HL-60 (cell line): ENCODE measurements around the gene DMAP1.

Experiments
- DNase-seq, 2 experiments: peaks; one replicate each; pipeline ENCODE4 v3.0.0-alpha.2; 2010 to 2020; ENCODE audit warnings: low read depth in 1 of 2, low spot score in 1 of 2
- H3K27ac ChIP-seq: fragments of 250-450 bp; sonication (Bioruptor Pico); replicated peaks from 2 replicates; pipeline ENCODE4 v1.5.1; 2020; ENCODE audit warnings: mild to moderate bottlenecking, moderate library complexity
- H3K27me3 ChIP-seq: fragments of 250-450 bp; sonication (Bioruptor Pico); 2 replicates; pipeline ENCODE4 v1.5.1; 2021; ENCODE audit warnings: mild to moderate bottlenecking, moderate library complexity; ENCODE audit not compliant: insufficient read depth, poor library complexity, severe bottlenecking
- H3K4me3 ChIP-seq: replicated peaks from 2 replicates; pipeline ENCODE4 v1.5.1; 2011; ENCODE audit warnings: mild to moderate bottlenecking, control low read depth, low read length; ENCODE audit not compliant: insufficient read depth
- GABPA ChIP-seq: IDR thresholded peaks from 2 replicates; pipeline ENCODE4 v1.6.1; 2012; ENCODE audit warnings: low read depth
- POLR2AphosphoS5 ChIP-seq: IDR thresholded peaks from 2 replicates; pipeline ENCODE4 v1.6.1; 2012; ENCODE audit warnings: low read depth
- SPI1 ChIP-seq: IDR thresholded peaks from 2 replicates; pipeline ENCODE4 v1.6.1; 2012; ENCODE audit warnings: low read depth, mild to moderate bottlenecking, borderline replicate concordance
- TF ChIP-seq, protein P1 (sequence below): IDR thresholded peaks from 2 replicates; pipeline ENCODE4 v1.6.1; 2012; ENCODE audit warnings: low read depth; ENCODE audit not compliant: insufficient replicate concordance
- TF ChIP-seq, protein P2 (sequence below): IDR thresholded peaks from one replicate; pipeline ENCODE4 v1.5.1; 2011; ENCODE audit warnings: low read length, control low read depth, inconsistent platforms; ENCODE audit not compliant: insufficient read depth

Gene DMAP1

DNA sequence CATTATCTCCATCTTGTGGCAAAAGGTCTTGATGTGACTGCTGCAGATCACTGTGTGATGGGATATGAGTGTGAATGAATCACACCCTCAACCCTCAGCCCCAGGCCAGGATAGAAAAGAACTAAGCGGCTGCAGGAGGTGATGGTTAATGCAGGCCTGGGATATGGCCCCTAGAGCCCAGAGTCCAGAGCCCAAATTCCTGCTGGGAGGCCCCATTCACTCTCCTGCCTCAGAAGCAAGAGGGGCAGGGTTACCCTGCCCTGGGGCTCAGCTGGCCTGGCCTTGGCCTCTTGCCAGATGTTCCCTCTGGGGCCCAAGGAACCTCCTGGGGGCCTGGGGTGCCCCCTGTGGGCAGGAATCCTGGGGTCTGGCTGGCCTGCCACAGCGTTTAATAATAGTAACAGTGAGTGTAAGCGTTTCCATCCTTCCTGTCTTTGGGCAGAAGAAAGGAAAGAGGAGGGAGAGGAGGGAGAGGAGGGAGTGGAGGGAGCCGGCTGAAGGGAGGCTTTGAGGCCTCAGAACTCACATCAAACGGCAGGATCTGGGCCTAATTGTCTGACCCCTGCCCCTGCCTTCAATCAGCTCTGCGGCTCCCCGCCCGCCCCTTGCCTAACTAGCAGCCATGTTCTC, 26.2 kb downstream of the DMAP1 start:
- Histone ChIP-seq H3K27me3 (no peaks in the 10 kb centered on the region), H3K4me3 (no peak overlapping the region), H3K27ac (no peak overlapping the region)
- DNase-seq = no peak
- TF ChIP-seq GABPA (no peak), POLR2AphosphoS5 (no peak), SPI1 (no peak)
- TF ChIP-seq, protein P1, sequence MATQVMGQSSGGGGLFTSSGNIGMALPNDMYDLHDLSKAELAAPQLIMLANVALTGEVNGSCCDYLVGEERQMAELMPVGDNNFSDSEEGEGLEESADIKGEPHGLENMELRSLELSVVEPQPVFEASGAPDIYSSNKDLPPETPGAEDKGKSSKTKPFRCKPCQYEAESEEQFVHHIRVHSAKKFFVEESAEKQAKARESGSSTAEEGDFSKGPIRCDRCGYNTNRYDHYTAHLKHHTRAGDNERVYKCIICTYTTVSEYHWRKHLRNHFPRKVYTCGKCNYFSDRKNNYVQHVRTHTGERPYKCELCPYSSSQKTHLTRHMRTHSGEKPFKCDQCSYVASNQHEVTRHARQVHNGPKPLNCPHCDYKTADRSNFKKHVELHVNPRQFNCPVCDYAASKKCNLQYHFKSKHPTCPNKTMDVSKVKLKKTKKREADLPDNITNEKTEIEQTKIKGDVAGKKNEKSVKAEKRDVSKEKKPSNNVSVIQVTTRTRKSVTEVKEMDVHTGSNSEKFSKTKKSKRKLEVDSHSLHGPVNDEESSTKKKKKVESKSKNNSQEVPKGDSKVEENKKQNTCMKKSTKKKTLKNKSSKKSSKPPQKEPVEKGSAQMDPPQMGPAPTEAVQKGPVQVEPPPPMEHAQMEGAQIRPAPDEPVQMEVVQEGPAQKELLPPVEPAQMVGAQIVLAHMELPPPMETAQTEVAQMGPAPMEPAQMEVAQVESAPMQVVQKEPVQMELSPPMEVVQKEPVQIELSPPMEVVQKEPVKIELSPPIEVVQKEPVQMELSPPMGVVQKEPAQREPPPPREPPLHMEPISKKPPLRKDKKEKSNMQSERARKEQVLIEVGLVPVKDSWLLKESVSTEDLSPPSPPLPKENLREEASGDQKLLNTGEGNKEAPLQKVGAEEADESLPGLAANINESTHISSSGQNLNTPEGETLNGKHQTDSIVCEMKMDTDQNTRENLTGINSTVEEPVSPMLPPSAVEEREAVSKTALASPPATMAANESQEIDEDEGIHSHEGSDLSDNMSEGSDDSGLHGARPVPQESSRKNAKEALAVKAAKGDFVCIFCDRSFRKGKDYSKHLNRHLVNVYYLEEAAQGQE = no peak
- TF ChIP-seq, protein P2, sequence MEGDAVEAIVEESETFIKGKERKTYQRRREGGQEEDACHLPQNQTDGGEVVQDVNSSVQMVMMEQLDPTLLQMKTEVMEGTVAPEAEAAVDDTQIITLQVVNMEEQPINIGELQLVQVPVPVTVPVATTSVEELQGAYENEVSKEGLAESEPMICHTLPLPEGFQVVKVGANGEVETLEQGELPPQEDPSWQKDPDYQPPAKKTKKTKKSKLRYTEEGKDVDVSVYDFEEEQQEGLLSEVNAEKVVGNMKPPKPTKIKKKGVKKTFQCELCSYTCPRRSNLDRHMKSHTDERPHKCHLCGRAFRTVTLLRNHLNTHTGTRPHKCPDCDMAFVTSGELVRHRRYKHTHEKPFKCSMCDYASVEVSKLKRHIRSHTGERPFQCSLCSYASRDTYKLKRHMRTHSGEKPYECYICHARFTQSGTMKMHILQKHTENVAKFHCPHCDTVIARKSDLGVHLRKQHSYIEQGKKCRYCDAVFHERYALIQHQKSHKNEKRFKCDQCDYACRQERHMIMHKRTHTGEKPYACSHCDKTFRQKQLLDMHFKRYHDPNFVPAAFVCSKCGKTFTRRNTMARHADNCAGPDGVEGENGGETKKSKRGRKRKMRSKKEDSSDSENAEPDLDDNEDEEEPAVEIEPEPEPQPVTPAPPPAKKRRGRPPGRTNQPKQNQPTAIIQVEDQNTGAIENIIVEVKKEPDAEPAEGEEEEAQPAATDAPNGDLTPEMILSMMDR = no peak

DNA sequence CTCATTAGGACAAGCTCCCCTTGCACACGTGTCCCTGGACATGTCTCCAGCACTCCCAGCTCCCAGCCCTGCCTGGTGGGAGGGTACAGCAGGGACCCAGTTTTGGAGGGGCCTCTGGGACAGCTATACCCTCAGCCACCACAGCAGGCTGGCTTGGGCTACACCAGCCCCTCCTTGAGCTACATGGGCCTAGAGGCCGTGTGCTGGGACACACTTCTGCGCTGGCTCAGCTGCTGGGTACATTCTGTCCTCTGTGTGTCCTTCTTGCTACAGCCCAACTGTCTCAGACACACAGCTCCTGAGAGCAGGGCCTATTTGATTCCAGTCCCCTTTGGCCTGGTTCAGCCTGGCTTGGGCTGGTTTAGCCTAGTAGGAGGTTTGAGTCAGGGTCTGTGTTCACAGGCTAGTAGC, 26.7 kb downstream of the DMAP1 start:
- TF ChIP-seq, protein P1 = no peak
- no peak for TF ChIP-seq GABPA
- TF ChIP-seq, protein P2 = no peak
- no peak for TF ChIP-seq SPI1
- no peak for TF ChIP-seq POLR2AphosphoS5
- Histone ChIP-seq H3K27me3 (no peaks in the 10 kb centered on the region), H3K27ac (no peak overlapping the region), H3K4me3 (no peak overlapping the region)
- DNase-seq = no peak

DNA sequence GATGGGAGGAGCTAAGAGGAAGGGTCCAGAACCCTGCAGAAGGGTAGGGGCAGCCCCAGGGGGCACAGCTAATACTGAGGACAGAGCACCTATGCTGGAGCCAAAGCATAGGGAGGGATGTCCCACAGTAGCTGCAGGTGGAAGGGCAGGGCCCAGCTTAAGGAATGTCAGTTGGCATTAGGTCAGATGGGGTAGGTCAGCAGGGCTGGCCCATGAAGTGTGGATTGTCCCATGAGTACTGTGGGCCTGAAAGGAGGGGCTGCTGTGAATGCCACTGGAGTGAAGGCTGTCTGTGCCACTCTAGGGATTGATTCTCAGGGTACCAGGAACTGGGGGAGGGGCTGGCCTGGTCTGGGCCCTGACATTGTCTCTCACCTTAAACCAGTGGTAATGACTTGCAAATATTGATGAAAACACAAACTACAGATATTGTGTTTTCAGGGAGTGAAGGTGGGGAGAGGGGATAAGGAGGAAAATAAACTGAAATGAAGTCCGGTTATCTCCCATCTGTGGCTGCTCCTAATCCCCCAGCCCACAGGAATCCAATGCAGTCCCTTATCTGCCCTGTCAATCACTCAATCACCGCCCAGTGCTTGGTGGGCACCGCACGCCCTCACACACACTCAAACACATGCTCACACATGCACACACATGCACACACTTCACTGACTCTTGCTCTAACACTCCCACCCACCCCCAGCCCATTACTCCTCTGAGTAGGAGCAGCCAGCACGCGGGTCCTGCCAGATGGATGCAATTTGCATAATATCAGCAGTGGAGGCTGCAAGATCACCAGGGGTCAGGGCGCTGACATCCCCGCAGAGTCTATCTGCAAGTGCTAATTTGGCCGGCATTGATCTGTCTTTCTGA, 27.8 kb downstream of the DMAP1 start:
- DNase-seq = no peak
- Histone ChIP-seq H3K27ac (no peak overlapping the region), H3K27me3 (no peaks in the 10 kb centered on the region), H3K4me3 (no peak overlapping the region)
- TF ChIP-seq SPI1 (no peak), POLR2AphosphoS5 (no peak), GABPA (no peak)
- TF ChIP-seq, protein P2 = no peak
- TF ChIP-seq, protein P1 = no peak
